WTC11 (cell line): ENCODE measurements around the gene TESK2.
"Not testable (repeated sequence)": the region's sequence is repeated elsewhere in the genome, so short reads cannot be mapped to it uniquely, and the experiment has no call there.

Source experiments
- CTCF ChIP-seq: fragments of 200-600 bp; IDR thresholded peaks from 2 replicates; pipeline ENCODE4 v1.8.0; 2022; ENCODE audit warnings: antibody characterized with exemption
- NR3C1 ChIP-seq: sonication (generic); formaldehyde crosslinking; conservative IDR thresholded peaks from 2 replicates; pipeline ENCODE4 v1.8.1; 2023; ENCODE audit warnings: low read depth, mild to moderate bottlenecking, missing genetic modification reagents
- ZBTB21 ChIP-seq: sonication (generic); formaldehyde crosslinking; IDR thresholded peaks from 2 replicates; pipeline ENCODE4 v1.8.1; 2023; ENCODE audit warnings: mild to moderate bottlenecking, missing genetic modification reagents, borderline replicate concordance
- TF ChIP-seq, protein P1 (sequence below): sonication (generic); formaldehyde crosslinking; IDR thresholded peaks from 2 replicates; pipeline ENCODE4 v1.8.0; 2023; ENCODE audit warnings: missing genetic modification reagents, mild to moderate bottlenecking, borderline replicate concordance

GRCh38 chr1:45384213-45384612 is 106.8 kb downstream of the TESK2 start:
- TF ChIP-seq NR3C1, ZBTB21, CTCF: not testable (repeated sequence)
- TF ChIP-seq, protein P1, sequence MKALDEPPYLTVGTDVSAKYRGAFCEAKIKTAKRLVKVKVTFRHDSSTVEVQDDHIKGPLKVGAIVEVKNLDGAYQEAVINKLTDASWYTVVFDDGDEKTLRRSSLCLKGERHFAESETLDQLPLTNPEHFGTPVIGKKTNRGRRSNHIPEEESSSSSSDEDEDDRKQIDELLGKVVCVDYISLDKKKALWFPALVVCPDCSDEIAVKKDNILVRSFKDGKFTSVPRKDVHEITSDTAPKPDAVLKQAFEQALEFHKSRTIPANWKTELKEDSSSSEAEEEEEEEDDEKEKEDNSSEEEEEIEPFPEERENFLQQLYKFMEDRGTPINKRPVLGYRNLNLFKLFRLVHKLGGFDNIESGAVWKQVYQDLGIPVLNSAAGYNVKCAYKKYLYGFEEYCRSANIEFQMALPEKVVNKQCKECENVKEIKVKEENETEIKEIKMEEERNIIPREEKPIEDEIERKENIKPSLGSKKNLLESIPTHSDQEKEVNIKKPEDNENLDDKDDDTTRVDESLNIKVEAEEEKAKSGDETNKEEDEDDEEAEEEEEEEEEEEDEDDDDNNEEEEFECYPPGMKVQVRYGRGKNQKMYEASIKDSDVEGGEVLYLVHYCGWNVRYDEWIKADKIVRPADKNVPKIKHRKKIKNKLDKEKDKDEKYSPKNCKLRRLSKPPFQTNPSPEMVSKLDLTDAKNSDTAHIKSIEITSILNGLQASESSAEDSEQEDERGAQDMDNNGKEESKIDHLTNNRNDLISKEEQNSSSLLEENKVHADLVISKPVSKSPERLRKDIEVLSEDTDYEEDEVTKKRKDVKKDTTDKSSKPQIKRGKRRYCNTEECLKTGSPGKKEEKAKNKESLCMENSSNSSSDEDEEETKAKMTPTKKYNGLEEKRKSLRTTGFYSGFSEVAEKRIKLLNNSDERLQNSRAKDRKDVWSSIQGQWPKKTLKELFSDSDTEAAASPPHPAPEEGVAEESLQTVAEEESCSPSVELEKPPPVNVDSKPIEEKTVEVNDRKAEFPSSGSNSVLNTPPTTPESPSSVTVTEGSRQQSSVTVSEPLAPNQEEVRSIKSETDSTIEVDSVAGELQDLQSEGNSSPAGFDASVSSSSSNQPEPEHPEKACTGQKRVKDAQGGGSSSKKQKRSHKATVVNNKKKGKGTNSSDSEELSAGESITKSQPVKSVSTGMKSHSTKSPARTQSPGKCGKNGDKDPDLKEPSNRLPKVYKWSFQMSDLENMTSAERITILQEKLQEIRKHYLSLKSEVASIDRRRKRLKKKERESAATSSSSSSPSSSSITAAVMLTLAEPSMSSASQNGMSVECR (CRISPR knock-in tag): not testable (repeated sequence)
